ENCODE results near the gene F13A1. TPM values are rescaled to one million over a fixed set of nuclear protein-coding genes. Genes with fewer than 3 reads are reported as not detected.

F13A1 gene
- total and polyA plus RNA-seq, 2 donors (not counting 3 experiments of a cell fraction or from before 2014, with no cell fraction given), result not detected

GRCh38 chr6:6285679-6286078 lies 34.8 kb downstream of the F13A1 start:
- intact Hi-C loops (cut with micrococcal nuclease), result no loop called here
- no peaks in the 10 kb centered on the region for H3K4me1 ChIP-seq (ENCODE audit: control insufficient read depth, extremely low read depth, insufficient read depth, low read length)
- TF ChIP-seq FOS (IDR thresholded peaks at IDR 0.05; ENCODE audit: borderline replicate concordance, insufficient read depth, low read length) (no peak), EZH2 (IDR thresholded peaks at IDR 0.05; ENCODE audit: borderline replicate concordance, low read depth, low read length, severe bottlenecking) (no peak), POLR2AphosphoS5 (IDR thresholded peaks at IDR 0.05; ENCODE audit: insufficient read depth, low read depth, low read length) (no peak), MAX (IDR thresholded peaks at IDR 0.05; ENCODE audit: insufficient read depth, insufficient read length) (no peak), GATA2 (IDR thresholded peaks at IDR 0.05; ENCODE audit: insufficient read depth, insufficient read length, low read depth, low read length) (no peak), CTCF (IDR thresholded peaks at IDR 0.05; ENCODE audit: extremely low read depth in 1 of 2, insufficient read depth in 1 of 2, low read depth in 1 of 2, low read length in 2 of 2) (no peak), POLR2A (IDR thresholded peaks at IDR 0.05; ENCODE audit: low read depth, low read length) (no peak), JUN (IDR thresholded peaks at IDR 0.05; ENCODE audit: borderline replicate concordance, insufficient read depth, insufficient read length, low read depth) (no peak), MYC (IDR thresholded peaks at IDR 0.05; ENCODE audit: low read depth, low read length) (no peak)
- BruUV-seq (replicated peaks), result no TSS peak
- no peaks in the 10 kb centered on the region for H4K20me1 ChIP-seq (replicated peaks; ENCODE audit: control insufficient read depth, extremely low read depth, insufficient read depth, low read length)
- dilution Hi-C loops (cut with MboI; ENCODE audit: extremely low pct_ligation_motif_present, low sequenced_read_pairs), result no loop called here
- no peaks in the 10 kb centered on the region for H3K27me3 ChIP-seq (ENCODE audit: control insufficient read depth in 2 of 2, insufficient read depth in 2 of 2, low read length in 2 of 2)
- ChIA-PET POLR2A (no interaction called here), CTCF (no interaction called here)
- no peaks in the 10 kb centered on the region for H3K9me1 ChIP-seq (replicated peaks; ENCODE audit: control insufficient read depth, extremely low read depth, insufficient read depth, low read length)
- FAIRE-seq (no peak), DNase-seq (ENCODE audit: low read depth, low spot score) (no peak)
- no peak overlapping the region for H2AFZ ChIP-seq (ENCODE audit: low read depth, low read length)
- no peaks in the 10 kb centered on the region for H3K79me2 ChIP-seq (ENCODE audit: control insufficient read depth, insufficient read depth, low read length)
- no peak overlapping the region for H3K9ac ChIP-seq (replicated peaks; ENCODE audit: extremely low read depth, insufficient read depth, low read length)
- H3K4me3 ChIP-seq (replicated peaks in 1 of 3; ENCODE audit: insufficient read depth in 1 of 3, low read depth in 1 of 3, low read length in 3 of 3), result no peak overlapping the region
- no peaks in the 10 kb centered on the region for H3K9me3 ChIP-seq (replicated peaks; ENCODE audit: control insufficient read depth, insufficient read depth, low read length)
- no peak overlapping the region for H3K4me2 ChIP-seq (ENCODE audit: insufficient read depth, low read length)
- no peaks in the 10 kb centered on the region for H3K36me3 ChIP-seq (ENCODE audit: control insufficient read depth in 2 of 2, extremely low read depth in 1 of 2, insufficient read depth in 2 of 2, low read length in 2 of 2)
- H3K27ac ChIP-seq (ENCODE audit: insufficient read depth, low read depth, low read length), result no peak overlapping the region
